CD8-positive, alpha-beta memory T cell (primary cell): Measurements from ENCODE around the gene LENG8. TPM values are rescaled to one million over a fixed set of nuclear protein-coding genes. Genes with fewer than 3 reads are reported as not detected.

Experiments used
- CTCF ChIA-PET: fragments of 350-600 bp; sonication (Branson Sonifier 250); formaldehyde crosslinking; loops from one replicate; lab custom pipeline; 2021; ENCODE audit warnings: antibody characterized with exemption; lab: Charles Lee
- POLR2A ChIA-PET: fragments of 350-600 bp; sonication (Branson Sonifier 250); formaldehyde crosslinking; loops from one replicate; lab custom pipeline; 2021; ENCODE audit warnings: antibody characterized with exemption; lab: Charles Lee
- DNase-seq, 5 donors: peaks; one replicate each; pipeline versions ENCODE4 v3.0.0 to v3.0.0-alpha.2; 2020 to 2022; ENCODE audit warnings: mixed read lengths in 1 of 5
- H3K27ac ChIP-seq: one replicate; pipeline ENCODE4 v1.7.0; 2013; ENCODE audit warnings: low read depth, mild to moderate bottlenecking, low read length, moderate library complexity
- H3K27me3 ChIP-seq: 2 replicates; pipeline ENCODE4 v1.7.0; 2013; ENCODE audit warnings: low read length, mild to moderate bottlenecking; ENCODE audit not compliant: insufficient read depth, poor library complexity, severe bottlenecking
- H3K36me3 ChIP-seq: 2 replicates; pipeline ENCODE4 v1.7.0; 2013; ENCODE audit warnings: mild to moderate bottlenecking, low read length, moderate library complexity; ENCODE audit not compliant: insufficient read depth
- H3K4me1 ChIP-seq: 2 replicates; pipeline ENCODE4 v1.7.0; 2013; ENCODE audit warnings: mild to moderate bottlenecking, low read length, moderate library complexity; ENCODE audit not compliant: insufficient read depth
- H3K4me3 ChIP-seq: 2 replicates; pipeline ENCODE4 v1.7.0; 2013; ENCODE audit warnings: mild to moderate bottlenecking, low read length
- H3K9me3 ChIP-seq: 2 replicates; pipeline ENCODE4 v1.7.0; 2013; ENCODE audit warnings: mild to moderate bottlenecking, low read length
- H3K27ac Mint-ChIP-seq, 8 donors: one replicate each; pipeline ENCODE4 v1.8.0; 2020 to 2021; ENCODE audit warnings: mixed read lengths in 8 of 8, mild to moderate bottlenecking in 6 of 8, inconsistent platforms in 3 of 8, moderate library complexity in 3 of 8
- H3K27me3 Mint-ChIP-seq, 2 donors: one replicate each; pipeline ENCODE4 v1.8.0; 2020 to 2021; ENCODE audit warnings: mixed read lengths in 2 of 2, mild to moderate bottlenecking in 1 of 2, moderate library complexity in 1 of 2
- H3K36me3 Mint-ChIP-seq, 3 donors: one replicate each; pipeline ENCODE4 v1.8.0; 2020 to 2021; ENCODE audit warnings: mixed read lengths in 3 of 3, inconsistent platforms in 1 of 3, mild to moderate bottlenecking in 1 of 3
- H3K4me1 Mint-ChIP-seq, 3 donors: one replicate each; pipeline ENCODE4 v1.8.0; 2020 to 2021; ENCODE audit warnings: mixed read lengths in 3 of 3, inconsistent platforms in 1 of 3, mild to moderate bottlenecking in 1 of 3
- H3K4me3 Mint-ChIP-seq, 7 donors: one replicate each; pipeline ENCODE4 v1.8.0; 2020 to 2021; ENCODE audit warnings: mixed read lengths in 7 of 7, mild to moderate bottlenecking in 6 of 7, moderate library complexity in 4 of 7, inconsistent platforms in 2 of 7
- H3K9me3 Mint-ChIP-seq, 5 donors: one replicate each; pipeline ENCODE4 v1.8.0; 2020 to 2022; ENCODE audit warnings: mixed read lengths in 5 of 5, mild to moderate bottlenecking in 3 of 5, moderate library complexity in 2 of 5, inconsistent platforms in 1 of 5
- polyA plus RNA-seq: library from polyadenylated mRNA; unstranded; fragments of 300-500 nt; fragmentation: Illumina TruSeq; gene quantifications from one replicate; pipeline ENCODE4 v1.2.3, GENCODE V29; 2021
- total RNA-seq, 2 experiments: library from RNA; stranded (reverse); gene quantifications; one replicate each; pipeline ENCODE4 v1.2.3, GENCODE V29; 2021

The LENG8 gene
- total RNA-seq, result 100 to 1,000 TPM; 132 to 144 TPM
- 8.0 TPM for polyA plus RNA-seq

DNA sequence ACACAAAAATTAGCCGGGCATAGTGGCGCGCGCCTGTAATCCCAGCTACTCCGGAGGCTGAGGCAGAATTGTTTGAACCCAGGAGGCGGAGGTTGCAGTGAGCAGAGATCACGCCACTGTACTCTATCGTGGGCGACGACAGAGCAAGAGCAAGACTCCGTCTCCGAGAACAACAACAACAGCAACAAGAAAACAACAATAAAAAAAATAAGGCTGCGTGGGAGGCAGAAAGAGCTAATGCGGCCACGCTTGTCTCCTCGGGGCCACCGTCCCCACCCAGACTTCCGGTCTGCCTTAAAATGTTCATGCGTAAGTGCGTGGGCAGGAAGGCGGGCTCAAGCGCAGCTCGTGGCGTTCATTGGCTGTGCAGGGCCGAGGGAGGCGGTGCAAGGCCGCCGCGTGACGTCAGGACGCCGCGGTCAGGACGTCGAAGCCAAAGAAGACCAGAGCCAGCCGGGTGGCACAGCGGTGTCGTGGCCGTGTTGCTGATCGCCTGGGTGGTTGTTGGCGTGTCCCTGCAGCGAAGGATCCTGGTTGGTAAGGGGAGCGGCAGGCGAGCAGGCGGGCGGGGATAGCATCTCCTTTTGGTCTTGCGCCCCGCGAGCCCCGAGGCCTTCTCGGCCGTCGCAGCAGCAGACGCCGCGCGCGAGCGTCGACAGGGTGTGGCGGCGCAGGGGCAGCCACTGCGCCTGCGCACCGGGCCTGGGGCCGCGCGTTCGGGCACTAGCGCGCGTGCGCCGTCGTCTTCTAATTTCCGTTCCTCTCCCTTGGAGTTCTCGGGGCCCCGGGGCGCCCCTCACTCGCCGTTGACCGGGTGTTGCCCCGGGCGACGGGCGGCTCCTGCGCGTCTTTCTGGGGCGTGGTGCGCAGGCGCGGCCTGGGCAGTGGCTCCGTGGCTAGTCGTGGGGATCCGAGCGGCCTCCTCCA, at the start of gene LENG8:
Gene LENG8 (plus strand): TSS at position 426 of the 927 bp plus-strand sequence. CDS start 2,146 bp downstream, outside the sequence.
- Histone ChIP-seq H3K4me1 (peaks cover 37% of the 10 kb centered on the region), H3K27me3 (no peaks in the 10 kb centered on the region), H3K9me3 (no peaks in the 10 kb centered on the region), H3K4me3 (peak within 1 kb of the TSS; percentile 94), H3K27ac (peak within 1 kb of the TSS; percentile 97), H3K36me3 (peaks cover 34% of the 10 kb centered on the region)
- Mint-ChIP-seq H3K27me3 (peaks cover 0 to 11% of the 10 kb centered on the region in 2 donors), H3K27ac (peak within 1 kb of the TSS; percentile 98 to 100 (median 100)), H3K9me3 (peaks cover 0 to 3% (median 0%) of the 10 kb centered on the region in 5 donors), H3K36me3 (peaks cover 4 to 72% (median 5%) of the 10 kb centered on the region in 3 donors), H3K4me3 (peak within 1 kb of the TSS; percentile 93 to 99 (median 97)), H3K4me1 (peaks cover 43 to 68% (median 54%) of the 10 kb centered on the region in 3 donors)
- peak; percentile 96 to 99 (median 99) for DNase-seq
- POLR2A ChIA-PET, result interaction anchor here (0.7 to 2.0 kb wide), 14 partner anchors 10 to 1150 kb away, joined by 3 to 35 read pairs (median 3); partner anchors contain the start of genes CNOT3, FIZ1, ISOC2 and LENG9
- CTCF ChIA-PET, result interaction anchor here (0.7 to 2.2 kb wide), 8 partner anchors 9 to 72 kb away, joined by 3 to 9 read pairs (median 3); partner anchors contain the start of gene LENG9

- H3K36me3 ChIP-seq, result no peaks in the 10 kb centered on the region
- Mint-ChIP-seq H3K4me3 (no peak overlapping the region), H3K36me3 (no peaks in the 10 kb centered on the region), H3K27ac (no peak overlapping the region), H3K4me1 (no peaks in the 10 kb centered on the region), H3K27me3 (peaks cover 10 to 30% of the 10 kb centered on the region in 2 donors), H3K9me3 (no peaks in the 10 kb centered on the region)
- H3K27ac ChIP-seq, result no peak overlapping the region
- H3K4me3 ChIP-seq, result no peak overlapping the region
- H3K27me3 ChIP-seq, result no peaks in the 10 kb centered on the region
- H3K9me3 ChIP-seq, result no peaks in the 10 kb centered on the region
- POLR2A ChIA-PET, result no interaction called here
- CTCF ChIA-PET, result no interaction called here
- H3K4me1 ChIP-seq, result no peaks in the 10 kb centered on the region
- no peak for DNase-seq
These were observed 48.1 kb upstream of the LENG8 start for GRCh38 chr19:54400913-54401312.

- no peak overlapping the region for H3K4me3 ChIP-seq
- Mint-ChIP-seq H3K9me3 (peaks cover 0 to 7% (median 3%) of the 10 kb centered on the region in 5 donors), H3K36me3 (no peaks in the 10 kb centered on the region), H3K4me3 (no peak overlapping the region), H3K27me3 (peaks cover 10 to 25% of the 10 kb centered on the region in 2 donors), H3K4me1 (peaks cover 0 to 1% (median 0%) of the 10 kb centered on the region in 3 donors), H3K27ac (no peak overlapping the region)
- H3K9me3 ChIP-seq, result no peaks in the 10 kb centered on the region
- no peaks in the 10 kb centered on the region for H3K4me1 ChIP-seq
- ChIA-PET CTCF (no interaction called here), POLR2A (no interaction called here)
- no peaks in the 10 kb centered on the region for H3K36me3 ChIP-seq
- H3K27me3 ChIP-seq, result no peaks in the 10 kb centered on the region
- no peak for DNase-seq
- no peak overlapping the region for H3K27ac ChIP-seq
These were observed 45.9 kb upstream of the LENG8 start for GRCh38 chr19:54403054-54403453.

- H3K4me3 Mint-ChIP-seq, result no peak overlapping the region
- H3K36me3 ChIP-seq, result no peaks in the 10 kb centered on the region
- peaks cover 0 to 1% (median 0%) of the 10 kb centered on the region in 3 donors for H3K4me1 Mint-ChIP-seq
- ChIA-PET POLR2A (no interaction called here), CTCF (interaction anchor here (1.2 kb wide), 1 partner anchor 28 kb away, joined by 3 read pairs; no protein-coding TSS in a partner anchor)
- no peaks in the 10 kb centered on the region for H3K4me1 ChIP-seq
- H3K9me3 Mint-ChIP-seq, result peaks cover 0 to 14% (median 12%) of the 10 kb centered on the region in 5 donors
- no peaks in the 10 kb centered on the region for H3K9me3 ChIP-seq
- no peak overlapping the region for H3K4me3 ChIP-seq
- H3K36me3 Mint-ChIP-seq, result no peaks in the 10 kb centered on the region
- no peak for DNase-seq
- H3K27me3 ChIP-seq, result no peaks in the 10 kb centered on the region
- H3K27ac Mint-ChIP-seq, result no peak overlapping the region
- no peak overlapping the region for H3K27ac ChIP-seq
- peaks cover 2 to 16% of the 10 kb centered on the region in 2 donors for H3K27me3 Mint-ChIP-seq
These were observed 43.4 kb upstream of the LENG8 start for GRCh38 chr19:54405628-54406027.

DNA sequence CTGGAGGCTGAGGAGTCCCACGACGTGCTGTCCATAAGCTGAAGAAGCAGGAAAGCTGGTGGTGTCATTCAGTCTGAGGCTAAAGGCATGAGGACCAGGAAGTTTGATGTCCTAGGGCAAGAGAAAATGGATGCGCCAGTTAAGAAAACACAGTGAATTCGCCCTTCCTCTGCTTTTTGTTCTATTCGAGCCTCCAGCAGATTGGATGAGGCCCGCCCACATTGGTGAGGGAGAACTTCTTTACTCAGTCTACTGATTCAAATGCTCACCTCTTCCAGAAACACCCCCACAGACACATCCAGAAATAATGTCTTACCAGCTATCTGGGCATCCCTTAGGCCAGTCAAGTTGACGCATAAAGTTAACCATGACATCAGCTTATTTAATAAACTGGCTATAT, 41.2 kb upstream of the LENG8 start:
- Histone ChIP-seq H3K4me3 (no peak overlapping the region), H3K4me1 (no peaks in the 10 kb centered on the region), H3K36me3 (no peaks in the 10 kb centered on the region), H3K27ac (no peak overlapping the region), H3K9me3 (no peaks in the 10 kb centered on the region), H3K27me3 (no peaks in the 10 kb centered on the region)
- Mint-ChIP-seq H3K36me3 (no peaks in the 10 kb centered on the region), H3K9me3 (peaks cover 0 to 14% (median 12%) of the 10 kb centered on the region in 5 donors), H3K4me3 (no peak overlapping the region), H3K27ac (peak overlapping the region in 6 of 8 donors; percentile 15 to 98 (median 76)), H3K27me3 (peaks cover 6 to 11% of the 10 kb centered on the region in 2 donors), H3K4me1 (peaks cover 0 to 1% (median 0%) of the 10 kb centered on the region in 3 donors)
- ChIA-PET POLR2A (no interaction called here), CTCF (interaction anchor here (1.3 kb wide), 1 partner anchor 16 kb away, joined by 3 read pairs; no protein-coding TSS in a partner anchor)
- no peak for DNase-seq

- Mint-ChIP-seq H3K27ac (peak overlapping the region in 7 of 8 donors; percentile 15 to 98 (median 82)), H3K4me3 (no peak overlapping the region), H3K9me3 (peaks cover 0 to 14% (median 12%) of the 10 kb centered on the region in 5 donors), H3K27me3 (peaks cover 5 to 9% of the 10 kb centered on the region in 2 donors), H3K4me1 (peaks cover 0 to 3% (median 1%) of the 10 kb centered on the region in 3 donors), H3K36me3 (no peaks in the 10 kb centered on the region)
- Histone ChIP-seq H3K36me3 (no peaks in the 10 kb centered on the region), H3K27me3 (no peaks in the 10 kb centered on the region), H3K9me3 (no peaks in the 10 kb centered on the region), H3K4me1 (no peaks in the 10 kb centered on the region), H3K27ac (no peak overlapping the region), H3K4me3 (no peak overlapping the region)
- no peak for DNase-seq
- POLR2A ChIA-PET, result no interaction called here
- CTCF ChIA-PET, result interaction anchor here (1.3 kb wide), 1 partner anchor 17 kb away, joined by 3 read pairs; no protein-coding TSS in a partner anchor
These were observed 40.5 kb upstream of the LENG8 start for GRCh38 chr19:54408456-54409026.

- Mint-ChIP-seq H3K27me3 (peaks cover 13 to 25% of the 10 kb centered on the region in 2 donors), H3K27ac (peak overlapping the region in 1 of 8 donors; percentile 77), H3K36me3 (peaks cover 0 to 5% (median 2%) of the 10 kb centered on the region in 3 donors), H3K4me3 (peak overlapping the region in 1 of 7 donors; percentile 8), H3K4me1 (peaks cover 0 to 5% (median 4%) of the 10 kb centered on the region in 3 donors), H3K9me3 (peaks cover 0 to 14% (median 12%) of the 10 kb centered on the region in 5 donors)
- H3K27me3 ChIP-seq, result peaks cover 12% of the 10 kb centered on the region
- H3K9me3 ChIP-seq, result no peaks in the 10 kb centered on the region
- no peak overlapping the region for H3K4me3 ChIP-seq
- DNase-seq, result no peak
- no peaks in the 10 kb centered on the region for H3K36me3 ChIP-seq
- no peaks in the 10 kb centered on the region for H3K4me1 ChIP-seq
- H3K27ac ChIP-seq, result no peak overlapping the region
- POLR2A ChIA-PET, result no interaction called here
- CTCF ChIA-PET, result interaction anchor here (0.7 kb wide), 1 partner anchor 54 kb away, joined by 3 read pairs; no protein-coding TSS in a partner anchor
These were observed 38.0 kb upstream of the LENG8 start for GRCh38 chr19:54411033-54411432.
